Smooth muscle cell of the coronary artery (primary cell): Measurements from ENCODE around the gene EBLN1. TPM values are rescaled to one million over a fixed set of nuclear protein-coding genes. Genes with fewer than 3 reads are reported as not detected.

Experiments
- total RNA-seq: library from RNA; depleted of rRNA; stranded (reverse); fragments of >200 nt; gene quantifications from 2 replicates; pipeline ENCODE4 v1.2.3, GENCODE V29; 2014; ENCODE audit warnings: low replicate concordance

EBLN1 gene
- not detected in 2 replicates for total RNA-seq

GRCh38 chr10:22217842-22218241 lies at the start of gene EBLN1:
EBLN1 (minus strand) TSS chr10:22218015; CDS start chr10:22209983, 8,032 bp downstream.

Other genes starting within 250 kb of the EBLN1 start
- gene DNAJC1, start 214.3 kb downstream of the EBLN1 start, total RNA-seq, result 46.5 and 57.3 TPM in 2 replicates
- gene COMMD3, start 98.4 kb upstream of the EBLN1 start, total RNA-seq, result 27.8 and 51.6 TPM in 2 replicates
- gene BMI1, start 103.1 kb upstream of the EBLN1 start, total RNA-seq, result 42.9 and 99.8 TPM in 2 replicates
- gene SPAG6, start 127.5 kb upstream of the EBLN1 start, total RNA-seq, result not detected in 2 replicates